OCI-LY1 (cell line): Measurements from ENCODE around the gene PTPRR.

Experiments used
- H2AFZ ChIP-seq: fragments of 200-600 bp; sonication (generic), shearing (Covaris generic); 2 replicates; pipeline ENCODE4 v1.6.0; 2014; ENCODE audit warnings: antibody characterized with exemption, mild to moderate bottlenecking, low read length
- H3F3A ChIP-seq: fragments of 200-600 bp; sonication (generic), shearing (Covaris generic); 2 replicates; pipeline ENCODE4 v1.6.0; 2014; ENCODE audit warnings: mild to moderate bottlenecking, antibody characterized with exemption, low read length, moderate library complexity; ENCODE audit not compliant: insufficient read depth
- H3K27ac ChIP-seq: fragments of 200-600 bp; sonication (generic); 2 replicates; pipeline ENCODE4 v1.5.1; 2014; ENCODE audit warnings: low read length, mixed run types, mild to moderate bottlenecking, low read depth; ENCODE audit not compliant: poor library complexity, severe bottlenecking
- H3K27me3 ChIP-seq: fragments of 200-600 bp; sonication (generic); 2 replicates; pipeline ENCODE4 v1.6.0; 2014; ENCODE audit warnings: antibody characterized with exemption, mild to moderate bottlenecking, low read length, moderate library complexity; ENCODE audit not compliant: insufficient read depth
- H3K36me3 ChIP-seq: fragments of 200-600 bp; sonication (generic); 2 replicates; pipeline ENCODE4 v1.6.1; 2014; ENCODE audit warnings: mild to moderate bottlenecking, antibody characterized with exemption, low read length, moderate library complexity, mixed read lengths; ENCODE audit not compliant: insufficient read depth
- H3K4me1 ChIP-seq: fragments of 200-600 bp; sonication (generic); 2 replicates; pipeline ENCODE4 v1.5.1; 2014; ENCODE audit warnings: mild to moderate bottlenecking, low read length, moderate library complexity; ENCODE audit not compliant: insufficient read depth, severe bottlenecking
- H3K4me2 ChIP-seq: fragments of 200-600 bp; sonication (generic), shearing (Covaris generic); 2 replicates; pipeline ENCODE4 v1.6.1; 2014; ENCODE audit warnings: low read length
- H3K4me3 ChIP-seq: fragments of 200-600 bp; sonication (generic); 2 replicates; pipeline ENCODE4 v1.5.1; 2014; ENCODE audit warnings: low read length, low read depth, mild to moderate bottlenecking, mixed read lengths; ENCODE audit not compliant: poor library complexity, severe bottlenecking
- H3K79me2 ChIP-seq: fragments of 200-600 bp; shearing (Covaris generic); 2 replicates; pipeline ENCODE4 v1.6.1; 2016; ENCODE audit warnings: mixed run types, low read length, mixed read lengths; ENCODE audit not compliant: insufficient read depth
- H3K9ac ChIP-seq: fragments of 200-600 bp; sonication (generic), shearing (Covaris generic); 2 replicates; pipeline ENCODE4 v1.6.1; 2014; ENCODE audit warnings: mild to moderate bottlenecking, low read length, mixed read lengths
- H3K9me2 ChIP-seq: fragments of 200-600 bp; sonication (generic), shearing (Covaris generic); 2 replicates; pipeline ENCODE4 v1.6.1; 2014; ENCODE audit warnings: low read depth, mild to moderate bottlenecking, low read length, mixed read lengths
- H3K9me3 ChIP-seq: fragments of 200-600 bp; shearing (Covaris generic); 2 replicates; pipeline ENCODE4 v1.6.1; 2014; ENCODE audit warnings: low read length, mixed read lengths
- H4K20me1 ChIP-seq: fragments of 200-600 bp; sonication (generic), shearing (Covaris generic); 2 replicates; pipeline ENCODE4 v1.6.0; 2016; ENCODE audit warnings: mild to moderate bottlenecking, low read length; ENCODE audit not compliant: insufficient read depth
- EZH2 ChIP-seq: fragments of 200-600 bp; sonication (generic), shearing (Covaris generic); IDR thresholded peaks from 2 replicates; pipeline ENCODE4 v1.8.0; 2017; ENCODE audit warnings: borderline replicate concordance, mixed run types, mild to moderate bottlenecking, antibody characterized with exemption, low read length, moderate library complexity, mixed read lengths
- TF ChIP-seq, protein P1 (sequence below): fragments of 200-600 bp; sonication (generic), shearing (Covaris generic); IDR thresholded peaks from 2 replicates; pipeline ENCODE4 v1.5.1; 2017; ENCODE audit warnings: mild to moderate bottlenecking, antibody characterized with exemption, low read length, moderate library complexity, mixed read lengths

Gene PTPRR

DNA sequence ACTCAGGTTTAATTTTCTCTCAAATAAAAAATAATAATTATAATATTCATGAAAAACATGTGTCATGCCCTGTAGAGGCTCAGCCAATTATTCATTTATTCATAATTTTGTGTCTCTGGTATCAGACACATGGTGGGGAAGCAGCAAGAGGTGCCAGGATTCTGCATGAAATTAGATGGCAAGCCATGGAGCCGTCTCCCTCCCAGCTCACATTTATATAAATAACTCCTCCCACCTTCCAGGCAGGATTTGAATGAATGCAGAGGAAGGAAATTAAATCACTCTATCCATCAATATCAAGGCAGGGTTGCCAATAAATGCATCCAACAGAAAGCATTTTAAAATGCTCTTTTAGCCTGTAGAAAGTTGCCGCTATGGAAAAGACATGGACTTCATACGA is 98.1 kb downstream of the PTPRR start:
- no peak overlapping the region for H3K27ac ChIP-seq
- no peaks in the 10 kb centered on the region for H3K79me2 ChIP-seq
- no peak overlapping the region for H3K4me3 ChIP-seq
- no peak for TF ChIP-seq EZH2
- TF ChIP-seq, protein P1, sequence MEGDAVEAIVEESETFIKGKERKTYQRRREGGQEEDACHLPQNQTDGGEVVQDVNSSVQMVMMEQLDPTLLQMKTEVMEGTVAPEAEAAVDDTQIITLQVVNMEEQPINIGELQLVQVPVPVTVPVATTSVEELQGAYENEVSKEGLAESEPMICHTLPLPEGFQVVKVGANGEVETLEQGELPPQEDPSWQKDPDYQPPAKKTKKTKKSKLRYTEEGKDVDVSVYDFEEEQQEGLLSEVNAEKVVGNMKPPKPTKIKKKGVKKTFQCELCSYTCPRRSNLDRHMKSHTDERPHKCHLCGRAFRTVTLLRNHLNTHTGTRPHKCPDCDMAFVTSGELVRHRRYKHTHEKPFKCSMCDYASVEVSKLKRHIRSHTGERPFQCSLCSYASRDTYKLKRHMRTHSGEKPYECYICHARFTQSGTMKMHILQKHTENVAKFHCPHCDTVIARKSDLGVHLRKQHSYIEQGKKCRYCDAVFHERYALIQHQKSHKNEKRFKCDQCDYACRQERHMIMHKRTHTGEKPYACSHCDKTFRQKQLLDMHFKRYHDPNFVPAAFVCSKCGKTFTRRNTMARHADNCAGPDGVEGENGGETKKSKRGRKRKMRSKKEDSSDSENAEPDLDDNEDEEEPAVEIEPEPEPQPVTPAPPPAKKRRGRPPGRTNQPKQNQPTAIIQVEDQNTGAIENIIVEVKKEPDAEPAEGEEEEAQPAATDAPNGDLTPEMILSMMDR: no peak
- no peaks in the 10 kb centered on the region for H3K4me1 ChIP-seq
- H4K20me1 ChIP-seq: no peaks in the 10 kb centered on the region
- H3K9me2 ChIP-seq: no peaks in the 10 kb centered on the region
- H3F3A ChIP-seq: no peaks in the 10 kb centered on the region
- H3K27me3 ChIP-seq: no peaks in the 10 kb centered on the region
- H3K9ac ChIP-seq: no peak overlapping the region
- no peak overlapping the region for H3K4me2 ChIP-seq
- no peak overlapping the region for H2AFZ ChIP-seq
- H3K36me3 ChIP-seq: no peaks in the 10 kb centered on the region
- no peaks in the 10 kb centered on the region for H3K9me3 ChIP-seq

- H3K27me3 ChIP-seq: no peaks in the 10 kb centered on the region
- no peak overlapping the region for H3K4me3 ChIP-seq
- H3K79me2 ChIP-seq: no peaks in the 10 kb centered on the region
- H2AFZ ChIP-seq: no peak overlapping the region
- H3K36me3 ChIP-seq: no peaks in the 10 kb centered on the region
- H3F3A ChIP-seq: no peaks in the 10 kb centered on the region
- no peak overlapping the region for H3K9ac ChIP-seq
- H3K4me1 ChIP-seq: no peaks in the 10 kb centered on the region
- H3K9me2 ChIP-seq: no peaks in the 10 kb centered on the region
- TF ChIP-seq, protein P1: no peak
- TF ChIP-seq EZH2: no peak
- H3K27ac ChIP-seq: no peak overlapping the region
- H3K9me3 ChIP-seq: no peaks in the 10 kb centered on the region
- H3K4me2 ChIP-seq: no peak overlapping the region
- no peaks in the 10 kb centered on the region for H4K20me1 ChIP-seq
These were observed 104.6 kb downstream of the PTPRR start for GRCh38 chr12:70815971-70816391.

GRCh38 chr12:70815056-70815455 is 105.5 kb downstream of the PTPRR start:
- H3K27ac ChIP-seq: no peak overlapping the region
- H2AFZ ChIP-seq: no peak overlapping the region
- no peaks in the 10 kb centered on the region for H3K27me3 ChIP-seq
- no peak overlapping the region for H3K4me3 ChIP-seq
- no peak overlapping the region for H3K9ac ChIP-seq
- no peaks in the 10 kb centered on the region for H3K9me2 ChIP-seq
- TF ChIP-seq, protein P1: no peak
- TF ChIP-seq EZH2: no peak
- H3K79me2 ChIP-seq: no peaks in the 10 kb centered on the region
- no peaks in the 10 kb centered on the region for H3K36me3 ChIP-seq
- no peaks in the 10 kb centered on the region for H4K20me1 ChIP-seq
- no peak overlapping the region for H3K4me2 ChIP-seq
- no peaks in the 10 kb centered on the region for H3K9me3 ChIP-seq
- H3F3A ChIP-seq: no peaks in the 10 kb centered on the region
- no peaks in the 10 kb centered on the region for H3K4me1 ChIP-seq
